Neuronal stem cell (in vitro differentiated cells): ENCODE measurements around the gene ITPR2.

Experiments used
- DNase-seq: peaks from one replicate; pipeline ENCODE4 v3.0.0-alpha.2; 2013; ENCODE audit warnings: low spot score
- H2AFZ ChIP-seq: one replicate; pipeline ENCODE4 v1.6.1; 2013; ENCODE audit warnings: mild to moderate bottlenecking, low read length, inconsistent platforms
- H2AK5ac ChIP-seq: 2 replicates; pipeline ENCODE4 v1.6.1; 2013; ENCODE audit warnings: low read depth, mild to moderate bottlenecking, inconsistent platforms, low read length, moderate library complexity, mixed read lengths
- H2BK120ac ChIP-seq: 2 replicates; pipeline ENCODE4 v1.6.1; 2013; ENCODE audit warnings: low read depth, mild to moderate bottlenecking, inconsistent platforms, low read length, moderate library complexity, mixed read lengths
- H2BK12ac ChIP-seq: one replicate; pipeline ENCODE4 v1.6.1; 2013; ENCODE audit warnings: low read length, inconsistent platforms
- H2BK15ac ChIP-seq: 2 replicates; pipeline ENCODE4 v1.6.1; 2013; ENCODE audit warnings: mild to moderate bottlenecking, low read length, inconsistent platforms, mixed read lengths
- H2BK5ac ChIP-seq: one replicate; pipeline ENCODE4 v1.6.1; 2013; ENCODE audit warnings: inconsistent platforms, mild to moderate bottlenecking, low read length, moderate library complexity
- H3K14ac ChIP-seq: one replicate; pipeline ENCODE4 v1.6.1; 2013; ENCODE audit warnings: low read length, inconsistent platforms
- H3K18ac ChIP-seq: 2 replicates; pipeline ENCODE4 v1.6.1; 2013; ENCODE audit warnings: low read length, inconsistent platforms
- H3K23ac ChIP-seq: 2 replicates; pipeline ENCODE4 v1.6.1; 2013; ENCODE audit warnings: low read depth, mild to moderate bottlenecking, mixed read lengths, low read length, inconsistent platforms; ENCODE audit not compliant: poor library complexity
- H3K27ac ChIP-seq: replicated peaks from 3 replicates; pipeline ENCODE4 v1.5.1; 2013; ENCODE audit warnings: low read length, inconsistent platforms
- H3K27me3 ChIP-seq, 3 experiments: 2 replicates each; pipeline ENCODE4 v1.6.1; 2013; ENCODE audit warnings: low read length in 3 of 3, mild to moderate bottlenecking in 2 of 3, inconsistent platforms in 1 of 3, low read depth in 1 of 3, mixed read lengths in 1 of 3, moderate library complexity in 1 of 3; ENCODE audit not compliant: control insufficient read depth in 3 of 3, insufficient read depth in 3 of 3
- H3K36me3 ChIP-seq, 2 donors: replicated peaks in 1 of 2; 2 replicates each; pipeline ENCODE4 v1.6.1; 2013; ENCODE audit warnings: low read length in 2 of 2; ENCODE audit not compliant: control insufficient read depth in 2 of 2, insufficient read depth in 2 of 2
- H3K4ac ChIP-seq: 2 replicates; pipeline ENCODE4 v1.6.1; 2013; ENCODE audit warnings: inconsistent platforms, mild to moderate bottlenecking, low read length, moderate library complexity
- H3K4me1 ChIP-seq, 2 donors: 1 replicate in 1 of 2; 2 replicates in 1 of 2; pipeline ENCODE4 v1.6.1; 2013; ENCODE audit warnings: low read length in 2 of 2, low read depth in 1 of 2; ENCODE audit not compliant: control insufficient read depth in 2 of 2, insufficient read depth in 1 of 2
- H3K4me2 ChIP-seq: one replicate; pipeline ENCODE4 v1.6.1; 2013; ENCODE audit warnings: mild to moderate bottlenecking, low read length, inconsistent platforms; ENCODE audit not compliant: insufficient read depth, poor library complexity, severe bottlenecking
- H3K4me3 ChIP-seq, 2 donors: 2 replicates each; pipeline ENCODE4 v1.5.1; 2013; ENCODE audit warnings: low read length in 2 of 2, mild to moderate bottlenecking in 2 of 2, inconsistent platforms in 1 of 2, moderate library complexity in 1 of 2
- H3K79me1 ChIP-seq: one replicate; pipeline ENCODE4 v1.6.1; 2013; ENCODE audit warnings: low read depth, mild to moderate bottlenecking, inconsistent platforms, low read length, moderate library complexity
- H3K9ac ChIP-seq: one replicate; pipeline ENCODE4 v1.6.1; 2013; ENCODE audit warnings: mild to moderate bottlenecking, low read depth, low read length, inconsistent platforms; ENCODE audit not compliant: poor library complexity
- H3K9me3 ChIP-seq, 2 donors: replicated peaks in 1 of 2; 2 replicates each; pipeline versions ENCODE3 to v1.6.1; 2013; ENCODE audit warnings: low read length in 2 of 2, mild to moderate bottlenecking in 2 of 2, inconsistent platforms in 1 of 2, low read depth in 1 of 2, mixed read lengths in 1 of 2, moderate library complexity in 1 of 2; ENCODE audit not compliant: control insufficient read depth in 2 of 2, insufficient read depth in 1 of 2
- H4K8ac ChIP-seq: one replicate; pipeline ENCODE4 v1.6.1; 2013; ENCODE audit warnings: low read depth, mild to moderate bottlenecking, inconsistent platforms, low read length, moderate library complexity
- H4K91ac ChIP-seq: one replicate; pipeline ENCODE4 v1.6.1; 2013; ENCODE audit warnings: low read length, low read depth, mild to moderate bottlenecking, inconsistent platforms; ENCODE audit not compliant: poor library complexity
- WGBS, 2 donors: extraction: QIAGEN DNeasy Blood & Tissue Kit; methylation state at CpG; one replicate each; pipeline ENCODE4 v1.1.7; 2013; ENCODE audit warnings: missing lambda C conversion rate in 2 of 2, mixed read lengths in 1 of 2; ENCODE audit not compliant: insufficient read length in 2 of 2, insufficient replicate concordance in 1 of 2; ENCODE audit errors: extremely low coverage in 2 of 2; 5-methylcytosine and 5-hydroxymethylcytosine counted together

The ITPR2 gene

GRCh38 chr12:26751179-26751578 lies 81.8 kb downstream of the ITPR2 start:
- no peak overlapping the region for H3K27ac ChIP-seq
- H3K14ac ChIP-seq = no peak overlapping the region
- no peaks in the 10 kb centered on the region for H3K79me1 ChIP-seq
- no peak overlapping the region for H3K18ac ChIP-seq
- H2AK5ac ChIP-seq = no peak overlapping the region
- no peak overlapping the region for H3K9ac ChIP-seq
- no peak overlapping the region for H4K91ac ChIP-seq
- no peak for DNase-seq
- H3K4me2 ChIP-seq = no peak overlapping the region
- no peak overlapping the region for H2BK5ac ChIP-seq
- H4K8ac ChIP-seq = no peak overlapping the region
- H3K23ac ChIP-seq = no peak overlapping the region
- peaks cover 0 to 8% of the 10 kb centered on the region in 2 donors for H3K4me1 ChIP-seq
- no peak overlapping the region for H2BK15ac ChIP-seq
- no peak overlapping the region for H2AFZ ChIP-seq
- no peak overlapping the region for H3K4me3 ChIP-seq
- no peak overlapping the region for H3K4ac ChIP-seq
- H3K27me3 ChIP-seq = no peaks in the 10 kb centered on the region
- WGBS, 2 donors = no CpG with 5 or more reads among the region's 4 CpGs
- peaks cover 0 to 16% of the 10 kb centered on the region in 2 donors for H3K9me3 ChIP-seq
- no peaks in the 10 kb centered on the region for H3K36me3 ChIP-seq
- no peak overlapping the region for H2BK12ac ChIP-seq
- H2BK120ac ChIP-seq = no peak overlapping the region

- H3K27me3 ChIP-seq = no peaks in the 10 kb centered on the region
- DNase-seq = no peak
- H3K4ac ChIP-seq = no peak overlapping the region
- no peak overlapping the region for H2BK15ac ChIP-seq
- no peak overlapping the region for H3K23ac ChIP-seq
- no peak overlapping the region for H3K4me3 ChIP-seq
- H2BK12ac ChIP-seq = no peak overlapping the region
- H2BK5ac ChIP-seq = no peak overlapping the region
- H3K9me3 ChIP-seq = peaks cover 0 to 14% of the 10 kb centered on the region in 2 donors
- no peak overlapping the region for H3K4me2 ChIP-seq
- no peak overlapping the region for H3K18ac ChIP-seq
- H2BK120ac ChIP-seq = no peak overlapping the region
- no CpG with 5 or more reads among the region's 7 CpGs for WGBS, 2 donors
- H2AFZ ChIP-seq = no peak overlapping the region
- H4K8ac ChIP-seq = no peak overlapping the region
- no peak overlapping the region for H2AK5ac ChIP-seq
- H3K9ac ChIP-seq = no peak overlapping the region
- H3K27ac ChIP-seq = no peak overlapping the region
- no peaks in the 10 kb centered on the region for H3K36me3 ChIP-seq
- no peak overlapping the region for H3K14ac ChIP-seq
- H3K79me1 ChIP-seq = no peaks in the 10 kb centered on the region
- H4K91ac ChIP-seq = no peak overlapping the region
- H3K4me1 ChIP-seq = peaks cover 0 to 8% of the 10 kb centered on the region in 2 donors
These were observed 82.3 kb downstream of the ITPR2 start for GRCh38 chr12:26750531-26751175.

DNA sequence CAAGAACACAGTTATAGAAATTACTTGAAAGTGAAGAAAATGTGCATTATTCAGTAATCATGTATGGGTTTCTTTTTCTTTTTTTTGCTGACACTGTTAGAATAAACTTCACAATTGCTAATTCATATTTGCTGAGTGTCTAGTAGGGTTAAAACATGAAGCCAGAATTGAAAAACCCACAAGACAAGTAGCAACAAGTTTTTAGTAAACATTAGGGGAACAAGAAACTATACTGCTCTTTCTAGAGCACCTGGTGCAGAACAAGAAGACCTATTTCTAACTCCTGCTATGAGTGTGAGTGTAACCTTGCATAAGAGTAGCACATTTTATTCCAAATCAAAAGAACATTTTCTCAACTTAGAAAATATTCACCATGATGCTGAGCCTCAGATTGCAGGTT lies 83.2 kb downstream of the ITPR2 start:
- Histone ChIP-seq H3K9me3 (peaks cover 0 to 5% of the 10 kb centered on the region in 2 donors), H2AK5ac (no peak overlapping the region), H4K8ac (no peak overlapping the region), H2AFZ (no peak overlapping the region), H3K79me1 (no peaks in the 10 kb centered on the region), H2BK5ac (no peak overlapping the region), H3K27ac (no peak overlapping the region), H3K4me3 (no peak overlapping the region), H3K36me3 (no peaks in the 10 kb centered on the region), H2BK15ac (no peak overlapping the region), H3K14ac (no peak overlapping the region), H3K4me2 (no peak overlapping the region), H3K4ac (no peak overlapping the region), H4K91ac (no peak overlapping the region), H2BK120ac (no peak overlapping the region), H3K18ac (no peak overlapping the region), H2BK12ac (no peak overlapping the region), H3K27me3 (no peaks in the 10 kb centered on the region), H3K9ac (no peak overlapping the region), H3K23ac (no peak overlapping the region), H3K4me1 (peaks cover 0 to 15% of the 10 kb centered on the region in 2 donors)
- DNase-seq = no peak

GRCh38 chr12:26748741-26749431 lies 84.1 kb downstream of the ITPR2 start:
- H2BK12ac ChIP-seq = no peak overlapping the region
- H3K18ac ChIP-seq = no peak overlapping the region
- no peak overlapping the region for H3K4me3 ChIP-seq
- no peak overlapping the region for H3K9ac ChIP-seq
- no peak overlapping the region for H4K8ac ChIP-seq
- no peaks in the 10 kb centered on the region for H3K9me3 ChIP-seq
- no peak overlapping the region for H4K91ac ChIP-seq
- no peak overlapping the region for H2AK5ac ChIP-seq
- H2BK15ac ChIP-seq = no peak overlapping the region
- H3K4me2 ChIP-seq = no peak overlapping the region
- no peaks in the 10 kb centered on the region for H3K36me3 ChIP-seq
- no peak overlapping the region for H2AFZ ChIP-seq
- H3K4ac ChIP-seq = no peak overlapping the region
- no peak overlapping the region for H2BK120ac ChIP-seq
- H3K27me3 ChIP-seq = no peaks in the 10 kb centered on the region
- peaks cover 0 to 16% of the 10 kb centered on the region in 2 donors for H3K4me1 ChIP-seq
- no CpG with 5 or more reads among the region's 4 CpGs for WGBS, 2 donors
- H2BK5ac ChIP-seq = no peak overlapping the region
- no peaks in the 10 kb centered on the region for H3K79me1 ChIP-seq
- H3K27ac ChIP-seq = no peak overlapping the region
- no peak for DNase-seq
- H3K14ac ChIP-seq = no peak overlapping the region
- H3K23ac ChIP-seq = no peak overlapping the region
